ENCODE measurements around the gene ART5.
"Not testable (repeated sequence)": the region's sequence is repeated elsewhere in the genome, so short reads cannot be mapped to it uniquely, and the experiment has no call there.

ART5 gene

DNA sequence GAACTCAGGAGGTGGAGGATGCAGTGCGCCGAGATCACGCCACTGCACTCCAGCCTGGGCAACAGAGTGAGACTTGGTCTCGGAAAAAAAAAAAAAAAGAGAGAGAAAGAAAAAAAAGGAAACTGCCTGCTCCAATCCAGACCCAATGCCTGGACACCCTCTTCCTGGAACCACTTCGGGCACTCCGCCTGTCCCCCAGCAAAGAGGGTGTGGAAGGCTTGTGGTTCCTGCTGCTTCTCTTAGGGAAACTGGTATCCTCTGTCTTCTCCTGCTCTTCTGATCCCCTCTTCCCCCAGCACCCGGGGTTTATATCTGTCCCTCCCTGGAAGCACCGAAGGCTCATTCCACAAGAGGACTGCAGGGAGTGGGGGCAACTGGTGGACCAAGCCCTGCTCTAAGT lies 16.5 kb upstream of the ART5 start:
- FAIRE-seq (no peak), DNase-seq (ENCODE audit: insufficient read length, low spot score) (no peak)
- TF ChIP-seq, protein P1, sequence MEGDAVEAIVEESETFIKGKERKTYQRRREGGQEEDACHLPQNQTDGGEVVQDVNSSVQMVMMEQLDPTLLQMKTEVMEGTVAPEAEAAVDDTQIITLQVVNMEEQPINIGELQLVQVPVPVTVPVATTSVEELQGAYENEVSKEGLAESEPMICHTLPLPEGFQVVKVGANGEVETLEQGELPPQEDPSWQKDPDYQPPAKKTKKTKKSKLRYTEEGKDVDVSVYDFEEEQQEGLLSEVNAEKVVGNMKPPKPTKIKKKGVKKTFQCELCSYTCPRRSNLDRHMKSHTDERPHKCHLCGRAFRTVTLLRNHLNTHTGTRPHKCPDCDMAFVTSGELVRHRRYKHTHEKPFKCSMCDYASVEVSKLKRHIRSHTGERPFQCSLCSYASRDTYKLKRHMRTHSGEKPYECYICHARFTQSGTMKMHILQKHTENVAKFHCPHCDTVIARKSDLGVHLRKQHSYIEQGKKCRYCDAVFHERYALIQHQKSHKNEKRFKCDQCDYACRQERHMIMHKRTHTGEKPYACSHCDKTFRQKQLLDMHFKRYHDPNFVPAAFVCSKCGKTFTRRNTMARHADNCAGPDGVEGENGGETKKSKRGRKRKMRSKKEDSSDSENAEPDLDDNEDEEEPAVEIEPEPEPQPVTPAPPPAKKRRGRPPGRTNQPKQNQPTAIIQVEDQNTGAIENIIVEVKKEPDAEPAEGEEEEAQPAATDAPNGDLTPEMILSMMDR (IDR thresholded peaks at IDR 0.05; ENCODE audit: insufficient read depth, missing control alignments): no peak

DNA sequence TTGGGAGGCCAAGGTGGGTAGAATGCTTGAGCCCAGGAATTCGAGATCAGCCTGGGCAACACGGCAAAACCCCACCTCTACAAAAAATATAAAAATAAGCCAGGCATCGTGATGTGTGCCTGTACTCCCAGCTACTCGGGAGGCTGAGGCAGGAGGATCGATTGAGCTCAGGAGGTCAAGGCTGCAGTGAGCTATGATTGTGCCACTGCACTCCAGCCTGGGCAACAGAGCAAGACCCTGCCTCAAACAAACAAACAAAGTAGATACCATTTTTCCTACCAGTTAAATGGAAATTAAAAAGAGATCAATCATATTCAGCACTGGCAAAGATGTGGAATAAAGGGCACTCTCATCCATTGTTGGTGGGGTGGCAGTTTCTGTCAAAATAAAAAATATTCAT lies 15.5 kb upstream of the ART5 start:
- not testable (repeated sequence) for DNase-seq (ENCODE audit: insufficient read length, low spot score); FAIRE-seq

DNA sequence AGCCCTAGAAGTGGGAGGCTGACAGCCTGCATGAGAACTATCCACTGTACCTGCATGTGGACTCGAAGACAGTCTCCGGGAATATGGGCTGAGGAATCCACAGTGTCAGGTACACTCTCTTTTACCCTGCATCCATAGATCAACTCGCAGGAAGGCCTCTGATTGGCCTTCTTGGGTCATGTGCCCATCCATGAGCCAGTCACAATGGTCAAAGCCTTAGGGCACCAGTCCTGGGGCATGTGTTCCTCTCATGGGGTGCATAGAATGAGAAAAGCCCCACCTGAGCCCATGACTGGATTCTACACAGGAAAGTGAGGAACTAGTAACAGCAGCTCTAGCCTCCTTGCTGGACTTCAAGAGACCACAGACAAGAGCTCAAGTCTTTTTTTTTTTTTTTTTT lies 13.8 kb upstream of the ART5 start:
- FAIRE-seq: no peak
- no peak for DNase-seq (ENCODE audit: insufficient read length, low spot score)
- TF ChIP-seq, protein P1 (IDR thresholded peaks at IDR 0.05; ENCODE audit: insufficient read depth, missing control alignments): no peak

DNA sequence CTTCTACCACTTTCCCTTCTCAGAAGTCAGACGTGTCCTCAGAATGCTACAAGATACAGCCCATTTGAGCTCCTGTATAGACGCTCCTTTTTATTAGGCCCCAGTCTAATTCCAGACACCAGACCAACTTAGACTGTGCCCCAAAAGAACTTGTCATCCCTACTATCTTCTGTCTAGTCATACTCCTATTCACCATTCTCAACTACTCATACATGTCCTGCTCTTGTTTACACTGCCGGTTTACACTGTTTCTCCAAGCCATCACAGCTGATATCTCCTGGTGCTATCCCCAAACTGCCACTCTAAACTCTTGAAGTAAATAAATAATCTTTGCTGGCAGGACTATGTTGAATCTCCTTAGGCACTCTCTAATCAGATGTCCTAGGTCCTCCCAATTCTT lies 10.7 kb upstream of the ART5 start:
- not testable (repeated sequence) for DNase-seq (ENCODE audit: insufficient read length, low spot score); FAIRE-seq

DNA sequence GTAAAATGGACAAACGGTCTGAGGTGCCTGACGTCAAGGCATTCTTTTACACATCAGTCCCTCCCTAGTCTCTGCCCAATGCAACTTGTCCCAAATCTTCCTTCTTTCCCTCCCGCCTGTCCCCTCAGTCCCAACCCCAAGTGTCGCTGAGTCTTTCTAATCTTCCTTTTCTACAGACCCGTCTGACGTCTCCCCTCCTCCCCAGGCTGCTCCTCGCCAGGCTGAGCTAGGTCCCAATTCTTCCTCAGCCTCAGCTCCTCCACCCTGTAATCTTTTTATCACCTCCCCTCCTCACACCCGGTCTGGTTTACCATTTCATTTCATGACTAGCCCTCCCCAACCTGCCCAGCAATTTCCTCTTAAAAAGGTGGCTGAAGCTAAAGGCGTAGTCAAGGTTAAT lies 7.6 kb upstream of the ART5 start:
- not testable (repeated sequence) for FAIRE-seq; DNase-seq (ENCODE audit: insufficient read length, low spot score)

DNA sequence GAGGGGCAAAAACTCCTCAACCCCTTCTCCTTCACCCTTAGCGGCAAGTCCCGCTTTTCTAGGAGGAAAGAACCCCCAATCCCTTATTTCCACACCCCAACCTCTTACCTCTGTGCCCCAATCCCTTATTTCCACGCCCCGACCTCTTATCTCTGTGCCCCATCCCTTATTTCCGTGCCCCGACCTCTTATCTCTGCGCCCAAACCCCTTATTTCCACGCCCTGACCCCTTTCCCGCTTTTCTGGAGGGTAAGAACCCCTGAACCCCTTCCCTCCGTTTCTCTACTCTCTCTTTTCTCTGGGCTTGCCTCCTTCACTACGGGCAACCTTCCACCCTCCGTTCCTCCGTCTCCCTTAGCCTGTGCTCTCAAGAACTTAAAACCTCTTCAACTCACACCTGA lies 7.1 kb upstream of the ART5 start:
- FAIRE-seq; DNase-seq (ENCODE audit: insufficient read length, low spot score): not testable (repeated sequence)

DNA sequence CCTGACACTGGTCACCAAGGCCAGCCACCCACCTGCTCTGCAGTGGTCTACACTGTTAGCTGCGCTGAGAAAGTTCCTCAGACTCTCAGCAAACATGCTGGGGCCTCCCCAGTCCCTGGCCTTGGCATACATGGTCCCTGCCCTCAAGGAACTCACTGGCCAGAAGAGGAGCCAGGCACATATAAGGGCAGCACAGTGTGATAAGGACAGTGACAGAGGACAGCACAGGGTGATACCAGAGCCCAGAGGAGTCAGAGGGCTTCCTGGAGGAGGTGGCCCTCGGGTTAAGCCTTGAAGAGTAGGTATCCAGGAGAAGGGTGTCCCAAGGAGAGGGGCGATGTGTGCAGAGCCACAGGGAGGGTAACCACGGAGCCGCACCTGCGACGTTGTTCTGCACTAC lies 3.8 kb upstream of the ART5 start:
- no peak for FAIRE-seq
- TF ChIP-seq, protein P1 (IDR thresholded peaks at IDR 0.05; ENCODE audit: insufficient read depth, missing control alignments): no peak
- no peak for DNase-seq (ENCODE audit: insufficient read length, low spot score)

DNA sequence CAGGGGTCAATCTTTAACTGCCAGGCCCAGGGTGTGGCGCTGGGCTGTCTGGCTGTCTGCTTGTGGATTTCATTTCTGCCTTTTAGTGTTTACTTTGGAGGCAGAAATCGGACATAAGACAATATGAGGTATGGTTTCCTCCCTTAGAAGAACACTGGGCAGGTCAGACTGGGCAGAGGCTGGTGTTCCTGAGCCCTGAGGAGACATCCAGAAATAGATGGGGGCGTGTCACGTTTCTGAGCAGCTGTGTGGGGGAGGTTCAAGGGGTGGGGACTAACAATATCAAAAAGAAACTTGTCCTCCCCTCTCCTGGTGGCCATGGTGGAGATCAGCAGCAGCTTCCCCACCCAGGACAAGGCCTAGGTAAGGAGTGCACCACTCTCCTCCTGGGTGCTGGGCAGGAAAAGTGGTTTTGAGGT lies 3.0 kb upstream of the ART5 start, which contains the start of gene ART1:
Gene ART1, plus strand, starts transcription at position 312 of the 419 bp plus-strand sequence. CDS start 14,086 bp downstream, outside the sequence.
- FAIRE-seq: no peak
- DNase-seq (ENCODE audit: insufficient read length, low spot score): no peak
- TF ChIP-seq, protein P1 (IDR thresholded peaks at IDR 0.05; ENCODE audit: insufficient read depth, missing control alignments): no peak

DNA sequence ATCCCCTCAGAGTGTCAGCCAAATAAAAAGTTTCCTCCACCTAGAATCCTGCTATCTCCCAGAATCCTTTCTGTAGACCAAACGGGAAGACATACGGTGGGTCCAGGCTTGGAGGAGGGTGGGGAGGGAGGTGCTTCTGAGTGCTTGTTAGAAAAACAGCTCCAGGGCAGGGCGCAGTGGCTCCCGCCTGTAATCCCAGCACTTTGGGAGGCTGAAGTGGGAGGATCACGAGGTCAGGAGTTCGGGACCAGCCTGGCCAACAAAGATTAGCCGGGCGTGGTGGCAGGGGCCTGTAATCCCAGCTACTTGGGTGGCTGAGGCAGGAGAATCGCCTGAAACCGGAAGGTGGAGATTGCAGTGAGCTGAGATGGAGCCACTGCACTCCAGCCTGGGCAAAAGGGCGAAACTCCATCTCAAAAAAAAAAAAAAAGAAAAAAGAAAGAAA lies 1.3 kb upstream of the ART5 start:
- not testable (repeated sequence) for DNase-seq (ENCODE audit: insufficient read length, low spot score); FAIRE-seq

DNA sequence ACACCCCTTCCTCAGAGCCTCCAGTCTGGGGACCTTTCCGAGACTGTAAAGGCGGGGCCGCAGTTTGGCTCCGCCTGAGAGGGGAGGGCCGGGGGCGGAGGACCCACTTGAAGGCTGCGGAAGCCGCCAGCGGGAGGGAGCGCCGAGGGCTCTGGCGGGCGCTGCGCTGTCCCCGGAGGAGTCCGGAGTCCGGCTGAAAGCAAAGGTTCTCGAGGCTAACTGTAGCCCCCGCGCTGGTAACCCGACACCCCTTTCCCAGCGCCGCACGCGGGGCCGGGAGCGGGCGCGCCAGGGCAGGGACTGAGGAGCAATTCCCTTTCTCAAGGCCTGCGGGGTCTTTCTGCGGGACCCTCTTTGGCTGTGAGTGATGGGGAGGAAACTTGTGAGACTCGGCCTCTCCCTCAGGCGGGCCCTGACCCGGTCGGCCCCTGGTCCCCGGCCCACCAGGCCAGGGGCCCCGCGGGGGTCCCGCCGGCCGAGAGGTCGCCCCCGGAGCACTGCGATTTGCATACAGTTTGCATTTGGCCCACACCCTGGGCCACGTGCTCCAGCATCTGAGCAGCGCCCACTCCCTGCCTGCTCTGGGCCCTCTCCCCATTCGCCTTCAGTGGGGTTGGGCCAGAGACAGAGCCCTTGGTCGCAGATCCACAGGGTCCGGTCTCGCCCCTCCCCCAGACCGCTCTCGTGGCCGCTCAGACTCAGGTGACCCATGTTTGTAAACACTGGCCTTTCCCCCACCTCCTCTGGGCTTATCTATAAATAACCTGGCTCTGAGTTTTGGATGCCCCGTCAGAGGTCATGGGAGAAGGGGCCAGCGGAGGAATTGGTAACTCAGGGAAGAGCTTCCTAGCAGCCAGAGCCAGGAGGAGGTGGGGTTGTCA lies 519 bp upstream of the ART5 start:
- DNase-seq (ENCODE audit: insufficient read length, low spot score): no peak
- FAIRE-seq: no peak
- TF ChIP-seq, protein P1 (IDR thresholded peaks at IDR 0.05; ENCODE audit: insufficient read depth, missing control alignments): no peak
